ENCODE measurements around the gene CASKIN1.
"Not testable (repeated sequence)": the region's sequence is repeated elsewhere in the genome, so short reads cannot be mapped to it uniquely, and the experiment has no call there.

Gene CASKIN1

DNA sequence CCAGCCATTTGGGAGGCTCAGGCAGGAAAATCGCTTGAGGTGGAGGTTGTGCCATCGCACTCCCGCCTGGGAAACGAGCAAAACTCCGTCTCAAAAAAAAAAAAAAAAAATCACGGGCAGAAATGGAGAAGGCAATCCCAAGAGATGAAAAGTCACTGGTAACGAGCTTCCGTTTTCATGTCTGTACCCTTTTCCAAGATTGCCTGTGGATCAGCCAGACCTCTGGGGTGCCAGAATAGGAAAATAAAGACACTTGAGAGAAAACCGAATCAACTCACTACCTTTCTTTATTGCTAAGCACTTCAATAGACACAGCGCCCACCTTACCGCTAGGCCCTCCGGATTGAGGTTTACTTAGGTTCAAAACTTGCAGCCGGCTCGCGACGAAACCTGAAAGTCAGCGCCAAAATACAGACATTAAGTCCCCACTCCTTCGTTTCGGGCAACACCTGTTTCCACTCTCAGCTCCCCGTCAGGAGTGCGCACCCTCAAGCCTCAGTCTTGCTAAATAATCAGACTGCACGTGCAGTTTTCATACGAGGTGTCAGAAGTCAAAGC is 41.8 kb downstream of the CASKIN1 start:
- peak in 1 of 3 experiments; percentile 62 for DNase-seq

DNA sequence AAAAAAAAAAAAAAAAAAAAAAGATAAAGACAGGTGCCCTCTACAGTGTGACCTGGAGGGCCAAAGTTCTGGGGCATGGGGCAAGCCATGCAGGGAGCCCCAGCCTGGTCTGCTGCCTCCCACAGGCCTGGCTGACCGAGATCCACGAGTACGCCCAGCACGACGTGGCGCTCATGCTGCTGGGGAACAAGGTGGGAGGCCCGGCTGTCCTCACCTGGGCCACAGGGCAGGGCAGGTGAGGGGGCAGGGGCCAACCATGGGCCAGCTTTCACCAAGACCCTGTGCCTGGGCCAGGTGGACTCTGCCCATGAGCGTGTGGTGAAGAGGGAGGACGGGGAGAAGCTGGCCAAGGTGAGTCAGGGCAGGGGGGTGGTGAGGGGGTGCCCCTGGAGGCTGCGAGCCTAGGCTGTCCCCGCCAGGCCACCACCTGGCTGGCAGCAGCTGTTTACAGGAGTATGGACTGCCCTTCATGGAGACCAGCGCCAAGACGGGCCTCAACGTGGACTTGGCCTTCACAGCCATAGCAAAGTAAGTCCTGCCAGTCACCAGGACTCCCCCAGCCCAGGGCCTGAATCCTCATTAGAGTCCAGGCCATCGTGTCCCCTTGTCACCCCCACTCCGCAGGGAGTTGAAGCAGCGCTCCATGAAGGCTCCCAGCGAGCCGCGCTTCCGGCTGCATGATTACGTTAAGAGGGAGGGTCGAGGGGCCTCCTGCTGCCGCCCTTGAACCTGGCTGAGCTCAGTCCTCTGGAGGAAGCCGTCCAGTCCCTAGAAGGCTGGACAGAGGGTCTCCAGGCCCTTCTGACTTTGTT is 43.5 kb downstream of the CASKIN1 start:
- peak in 2 of 3 experiments; percentile 51 to 66 for DNase-seq

DNA sequence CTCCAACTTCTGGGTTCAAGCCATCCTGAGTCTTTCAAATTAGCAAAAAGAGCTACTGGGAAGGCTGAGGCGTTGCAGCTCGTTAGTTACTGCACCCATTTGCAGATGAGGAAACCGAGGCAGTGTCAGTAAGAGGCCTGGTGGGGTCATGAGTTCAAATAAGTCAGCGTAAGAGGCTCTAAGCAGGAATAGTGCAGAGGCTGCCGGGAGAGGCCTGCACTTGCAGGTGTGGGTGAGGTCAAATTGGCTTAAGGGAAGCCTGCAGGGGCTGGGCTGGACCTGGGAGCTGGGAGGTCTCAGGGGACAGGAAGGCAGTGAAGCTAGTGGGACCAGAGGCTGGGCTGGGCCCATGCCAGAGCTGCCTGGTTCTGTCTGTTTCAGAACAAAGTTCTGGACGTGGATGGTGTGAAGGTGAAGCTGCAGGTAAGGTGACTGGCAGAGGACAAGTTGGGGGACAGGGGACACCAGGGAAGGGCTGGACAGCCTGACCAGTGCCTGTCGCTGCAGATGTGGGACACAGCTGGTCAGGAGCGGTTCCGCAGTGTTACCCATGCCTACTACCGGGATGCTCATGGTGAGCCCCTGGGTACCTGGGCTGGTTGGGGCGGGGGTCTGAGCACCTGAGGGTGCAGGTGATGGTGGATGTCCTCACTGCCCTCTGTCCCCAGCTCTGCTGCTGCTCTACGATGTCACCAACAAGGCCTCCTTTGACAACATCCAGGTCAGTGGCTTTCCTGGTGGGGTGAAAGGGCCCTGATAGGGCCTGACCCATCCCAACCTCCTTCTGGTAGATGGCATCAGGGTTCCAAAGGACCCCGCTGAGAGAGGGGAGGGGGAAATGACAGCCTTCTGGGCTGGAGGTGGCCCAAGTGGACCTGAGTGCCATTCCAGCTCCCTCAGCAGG is 45.0 kb downstream of the CASKIN1 start:
- no peak for DNase-seq

DNA sequence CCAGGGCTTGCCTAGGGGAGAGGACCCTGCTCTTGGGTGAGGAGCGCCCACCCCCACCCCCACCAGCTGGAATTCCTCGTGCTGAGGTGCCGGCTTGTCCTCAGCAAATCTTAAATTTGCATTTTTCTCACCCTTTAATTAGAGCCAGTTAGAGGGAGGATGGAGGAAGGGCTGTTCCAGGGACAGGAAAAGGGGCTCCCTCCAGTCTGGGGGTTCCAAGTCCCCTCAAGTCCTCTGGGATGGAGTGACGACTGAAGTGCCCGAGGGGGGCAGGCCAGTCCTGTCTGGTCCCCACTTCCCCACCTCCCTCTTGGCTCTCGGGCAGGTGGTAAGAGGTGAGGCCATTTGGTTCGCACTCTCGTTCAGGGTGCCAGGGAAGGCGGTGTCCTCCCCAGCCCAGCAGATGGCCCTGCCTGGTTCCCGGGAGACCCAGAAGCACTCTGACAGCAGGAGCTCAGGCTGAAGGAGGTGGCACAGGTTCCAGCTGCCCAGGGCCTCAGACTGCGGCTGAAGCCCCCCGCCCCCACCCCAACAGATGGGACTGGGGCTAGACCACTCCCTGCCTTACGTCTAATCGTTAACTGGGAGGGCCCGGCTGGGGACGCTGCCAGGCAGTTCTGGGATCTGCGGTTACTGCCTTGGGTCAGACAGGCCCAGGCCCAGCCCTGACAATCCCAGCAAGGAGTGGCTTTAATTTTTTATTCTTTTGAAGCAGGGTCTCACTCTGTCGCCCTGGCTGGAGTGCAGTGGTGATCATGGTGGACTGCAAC is 45.8 kb downstream of the CASKIN1 start:
- peak in 2 of 3 experiments; percentile 25 to 27 for DNase-seq

DNA sequence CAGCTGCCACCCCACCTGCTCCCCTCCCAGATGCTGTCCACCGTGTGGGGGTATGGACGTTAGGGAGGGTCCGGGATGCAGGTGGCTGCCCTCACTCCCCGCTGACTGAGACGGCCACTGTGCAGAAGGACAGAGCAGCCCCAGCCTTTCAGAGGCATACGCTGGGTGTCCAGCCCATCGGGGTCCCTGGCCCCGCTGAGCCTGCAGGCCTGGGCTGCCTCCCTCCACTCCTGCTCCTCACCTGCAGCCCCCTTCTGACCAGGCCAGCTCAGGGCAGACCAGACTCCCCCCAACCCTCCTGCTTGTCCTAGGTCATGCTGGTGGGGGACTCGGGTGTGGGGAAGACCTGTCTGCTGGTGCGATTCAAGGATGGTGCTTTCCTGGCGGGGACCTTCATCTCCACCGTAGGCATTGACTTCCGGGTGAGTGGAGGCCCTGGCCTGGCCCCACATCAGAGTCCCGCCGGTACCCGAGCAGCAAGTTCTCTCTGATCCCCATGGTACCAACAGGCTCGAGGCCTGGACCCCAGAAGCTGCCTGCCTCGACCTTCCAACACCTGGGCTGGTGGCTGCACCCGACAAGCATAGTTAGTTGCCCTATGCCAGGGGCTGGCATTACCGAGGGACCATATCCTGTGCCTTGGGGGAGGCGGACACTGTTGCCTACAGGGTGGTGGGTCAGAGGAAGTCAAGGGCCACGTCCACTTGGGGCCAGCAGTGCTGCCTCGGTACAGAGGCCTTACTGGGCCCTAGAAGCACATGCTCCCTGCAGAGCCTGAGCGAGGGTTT is 46.6 kb downstream of the CASKIN1 start:
- no peak for DNase-seq

DNA sequence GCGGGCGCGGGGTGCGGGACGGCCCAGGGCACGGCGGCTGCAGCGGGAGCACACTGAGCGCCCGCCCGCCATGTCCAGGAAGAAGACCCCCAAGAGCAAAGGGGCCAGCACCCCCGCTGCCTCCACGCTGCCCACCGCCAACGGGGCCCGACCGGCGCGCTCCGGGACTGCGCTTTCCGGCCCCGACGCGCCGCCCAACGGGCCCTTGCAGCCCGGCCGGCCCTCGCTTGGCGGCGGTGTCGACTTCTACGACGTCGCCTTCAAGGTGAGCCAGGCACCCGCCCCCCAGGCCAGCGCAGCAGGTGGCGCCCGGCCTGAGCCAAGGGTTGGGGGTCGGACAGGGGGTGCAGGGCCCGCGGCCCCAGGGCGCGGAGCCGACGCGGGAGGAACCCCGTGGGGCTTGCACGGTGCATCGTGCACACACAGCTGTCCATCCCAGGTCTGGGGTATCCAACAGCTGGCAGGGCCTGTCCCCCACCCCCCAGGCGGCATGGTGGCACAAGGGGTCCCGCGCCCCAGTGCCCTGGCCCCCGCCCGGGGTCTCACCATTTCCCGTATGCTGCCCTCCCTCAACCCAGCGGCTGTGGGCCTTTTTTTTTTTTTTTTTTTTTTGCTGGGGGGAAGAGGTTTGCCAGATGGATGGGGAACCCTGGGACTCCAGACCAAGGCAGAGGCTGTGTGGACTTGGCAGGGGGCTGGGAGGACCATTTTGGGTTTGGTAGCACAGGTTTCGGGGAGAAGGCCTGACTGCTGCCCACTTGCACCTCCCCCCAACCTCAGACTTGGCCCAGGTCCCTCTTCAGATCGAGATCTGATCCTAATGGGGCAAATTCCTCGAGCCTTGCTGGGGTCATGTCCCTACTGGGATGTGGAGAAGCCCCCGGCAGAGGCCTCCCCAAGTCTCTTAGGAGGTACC is 47.4 kb downstream of the CASKIN1 start:
- DNase-seq, result peak in 2 of 3 experiments; percentile 25 to 29

DNA sequence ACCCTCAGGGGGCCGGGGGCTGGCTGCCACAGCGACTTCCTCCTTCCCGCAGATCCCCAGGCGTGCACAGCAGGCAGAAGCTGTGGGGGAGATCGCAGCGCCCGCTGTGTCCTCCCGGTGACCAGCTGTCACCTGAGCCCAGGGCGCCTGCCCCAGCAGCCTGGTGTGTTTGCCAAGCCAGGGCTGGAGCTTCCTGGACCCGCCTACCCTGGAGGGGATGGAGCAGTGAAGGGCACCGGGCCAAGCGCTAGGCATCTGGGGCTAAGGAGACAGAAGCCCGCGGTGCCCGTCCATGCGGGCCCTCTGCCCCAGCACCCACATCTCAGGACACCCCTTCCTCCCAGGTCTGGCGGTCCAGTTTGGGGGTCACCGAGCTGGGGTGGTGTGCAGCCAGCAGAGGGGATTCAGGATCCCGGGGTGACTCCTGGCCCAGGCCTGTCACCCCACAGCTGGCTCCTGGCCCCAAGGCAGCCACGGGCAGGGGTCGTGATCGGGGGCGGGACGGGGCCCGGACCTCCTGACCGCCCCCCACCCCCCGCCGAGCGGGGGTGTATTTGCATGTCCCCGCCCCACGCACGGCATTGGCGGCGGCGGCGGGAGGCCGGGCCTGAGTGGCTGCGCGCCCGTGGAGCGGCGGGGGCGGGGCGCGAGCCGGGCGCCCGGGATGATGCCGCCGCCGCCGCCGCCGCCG is 48.3 kb downstream of the CASKIN1 start, which contains the start of gene RAB26:
Gene RAB26 (plus strand): TSS at position 645 of the 691 bp plus-strand sequence. CDS start 159 bp downstream, outside the sequence.
- peak; percentile 88 to 95 (median 88) for DNase-seq

DNA sequence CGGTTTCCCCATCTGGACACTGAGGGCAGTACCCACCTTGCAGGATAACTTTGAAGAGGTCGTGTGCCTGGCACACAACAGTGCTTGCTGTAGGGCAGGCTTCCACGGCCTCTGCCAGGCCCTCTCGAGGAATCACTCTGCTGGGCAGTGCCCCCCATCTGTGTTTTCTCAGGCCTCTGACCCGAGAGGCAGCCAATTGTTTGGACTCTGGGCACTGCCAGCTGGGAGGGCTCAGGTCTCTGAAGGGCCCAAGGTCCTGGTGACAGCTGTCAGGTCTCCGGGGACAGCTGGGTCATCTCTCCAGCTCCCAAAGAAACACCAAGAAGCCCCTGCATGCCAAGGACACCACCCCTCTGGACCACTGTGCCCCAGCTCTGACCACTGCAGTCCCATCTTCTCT is 49.0 kb downstream of the CASKIN1 start:
- no peak for DNase-seq

DNA sequence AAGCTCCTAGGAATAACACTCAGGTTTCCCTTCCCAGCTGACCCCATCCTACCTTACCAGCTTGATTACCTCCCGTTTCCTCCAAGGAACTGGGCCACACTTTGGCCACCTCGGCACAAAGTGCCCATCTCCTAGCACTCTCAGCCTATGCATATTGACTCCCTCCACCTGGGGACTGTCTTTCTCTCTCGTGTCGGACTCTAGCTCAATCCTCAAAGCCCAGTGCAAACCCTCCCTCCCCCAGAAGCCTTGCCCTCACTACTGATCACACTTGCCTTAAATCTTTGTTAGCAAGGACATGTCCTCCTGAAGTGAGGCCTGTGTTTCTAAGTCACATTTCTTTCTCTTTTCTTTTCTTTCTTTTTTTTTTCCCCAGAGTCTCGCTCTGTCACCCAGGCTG is 50.6 kb downstream of the CASKIN1 start:
- no peak for DNase-seq

DNA sequence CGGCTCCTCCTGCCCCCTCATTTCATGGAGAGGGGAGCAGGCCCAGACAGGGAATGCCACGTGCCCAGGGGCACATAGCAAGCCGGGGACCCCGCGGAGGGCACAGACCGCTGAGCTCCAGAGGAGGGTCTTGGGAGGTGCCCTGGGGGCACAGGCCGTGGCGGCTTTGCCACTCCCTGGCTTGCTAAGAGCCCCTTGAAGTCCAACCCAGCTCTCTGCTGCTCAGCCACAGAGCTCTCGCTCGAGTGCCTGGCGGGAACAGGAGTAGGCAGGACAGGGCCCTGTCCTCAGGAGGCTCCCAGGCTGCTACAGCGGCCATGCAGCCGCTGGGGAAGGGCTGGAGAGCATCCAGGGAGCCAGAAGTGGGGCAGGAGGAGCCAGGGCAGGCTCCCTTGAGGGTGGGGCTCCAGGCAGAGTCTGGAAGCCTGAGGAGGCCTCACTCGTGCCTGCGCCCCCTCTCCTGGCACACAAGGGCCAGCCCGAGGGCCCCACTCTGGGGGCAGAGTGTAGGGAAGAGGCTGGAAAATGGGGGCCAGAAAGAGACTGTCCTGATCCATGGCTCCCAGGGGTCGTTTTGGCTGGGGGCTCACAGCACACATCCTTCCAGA is 52.4 kb downstream of the CASKIN1 start:
- no peak for DNase-seq

DNA sequence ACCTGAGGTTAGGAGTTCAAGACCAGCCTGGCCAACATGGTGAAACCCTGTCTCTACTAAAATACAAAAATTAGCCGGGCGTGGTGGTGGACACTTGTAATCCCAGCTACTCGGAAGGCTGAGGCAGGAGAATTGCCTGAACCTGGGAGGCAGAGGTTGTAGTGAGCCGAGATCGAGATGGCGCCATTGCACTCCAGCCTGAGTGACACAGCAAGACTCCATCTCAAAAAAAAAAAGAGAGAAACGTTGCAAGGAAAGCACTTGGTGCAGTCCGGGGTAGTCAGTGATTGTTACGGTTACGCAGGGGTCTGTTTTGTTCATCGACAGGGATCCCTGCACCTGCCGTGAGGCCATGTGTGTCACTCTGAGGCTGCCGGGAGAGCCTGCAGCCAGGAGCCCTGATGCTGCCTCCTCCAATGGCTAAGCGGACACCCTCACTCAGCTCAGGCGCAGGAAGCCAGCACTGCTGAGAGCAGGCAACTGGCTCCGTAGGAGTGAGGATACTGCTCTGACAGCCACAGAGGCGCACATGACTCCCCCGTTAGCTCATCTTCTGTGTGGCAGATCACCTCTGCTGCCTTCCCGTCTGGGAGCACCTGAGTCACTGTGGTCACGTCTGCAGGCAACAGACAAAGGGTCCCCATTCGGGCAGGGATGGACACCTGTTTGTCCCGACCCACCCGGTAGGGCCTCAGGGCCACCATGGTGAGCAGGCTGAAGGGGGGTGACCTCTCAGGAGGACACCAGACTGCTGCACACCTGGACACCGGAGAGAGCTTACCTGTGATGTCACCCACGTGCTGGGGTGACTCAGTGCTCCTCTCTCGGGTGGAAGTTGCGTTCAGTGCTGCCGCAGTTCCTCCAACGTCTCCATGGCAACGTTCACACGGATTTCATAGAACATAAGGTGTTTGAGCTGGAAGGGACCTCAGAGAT is 53.2 kb downstream of the CASKIN1 start:
- DNase-seq, result peak in 1 of 3 experiments; percentile 49

DNA sequence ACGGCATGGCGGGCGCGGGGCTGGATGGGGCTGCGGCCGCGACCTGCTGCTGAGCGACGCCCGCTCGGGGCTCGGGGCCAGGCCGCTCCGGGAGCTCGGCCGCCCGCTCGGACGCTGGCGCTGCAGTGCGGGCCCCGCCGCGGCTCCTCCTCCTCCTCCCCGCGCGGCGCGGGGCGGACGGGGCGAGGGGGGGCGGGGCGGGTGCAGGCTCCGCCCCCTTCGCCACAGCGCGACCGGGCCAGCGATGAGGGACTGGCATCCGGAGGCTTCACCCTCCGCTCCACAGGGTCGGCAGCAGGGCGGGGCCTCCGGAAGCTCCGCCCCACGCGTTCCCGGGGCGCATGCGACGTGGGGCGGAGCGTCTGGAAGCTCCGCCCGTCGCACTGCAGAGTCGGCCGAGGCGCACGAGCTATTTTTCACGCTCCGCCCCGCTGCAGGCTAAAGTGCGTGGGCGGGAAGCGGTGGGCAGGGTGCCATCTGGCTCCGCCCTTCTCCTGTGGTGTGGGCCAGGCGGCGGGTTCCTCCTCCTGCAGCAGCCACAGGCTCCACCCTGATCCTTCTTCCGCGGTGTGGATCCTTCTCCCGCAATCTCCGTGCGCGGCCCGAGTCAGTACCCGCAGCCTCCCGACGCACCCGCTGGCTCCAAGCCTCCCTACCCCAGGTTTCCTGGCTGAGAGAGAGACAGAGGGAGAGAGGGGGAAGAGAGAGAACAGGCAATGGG is 60.5 kb downstream of the CASKIN1 start, which contains the start of gene PKD1:
Gene PKD1 (minus strand): TSS at position 129 of the 721 bp plus-strand sequence. CDS start 209 bp downstream, outside the sequence.
- DNase-seq, result peak; percentile 85 to 96 (median 93)

DNA sequence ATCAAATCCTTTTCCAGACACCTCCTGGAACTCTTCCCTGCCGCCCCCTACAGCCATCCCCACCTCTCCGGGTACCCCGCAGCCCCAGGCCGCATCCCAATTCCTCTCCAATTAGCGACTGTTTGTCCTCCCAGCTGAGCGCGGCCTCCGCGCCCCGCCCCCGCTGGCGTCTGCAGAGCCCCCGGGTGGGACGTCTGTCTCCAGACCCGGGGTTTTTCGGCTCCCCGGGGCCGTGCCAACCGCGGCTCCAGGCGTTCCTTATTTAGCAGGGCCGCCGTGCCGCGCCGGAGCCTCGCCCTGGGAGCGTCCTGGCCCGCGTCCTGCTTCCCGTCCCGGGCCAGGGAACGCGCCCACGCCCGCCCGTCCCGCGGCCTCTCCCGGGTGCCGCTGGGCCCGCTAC is 61.3 kb downstream of the CASKIN1 start:
- peak in 1 of 3 experiments; percentile 14 for DNase-seq

DNA sequence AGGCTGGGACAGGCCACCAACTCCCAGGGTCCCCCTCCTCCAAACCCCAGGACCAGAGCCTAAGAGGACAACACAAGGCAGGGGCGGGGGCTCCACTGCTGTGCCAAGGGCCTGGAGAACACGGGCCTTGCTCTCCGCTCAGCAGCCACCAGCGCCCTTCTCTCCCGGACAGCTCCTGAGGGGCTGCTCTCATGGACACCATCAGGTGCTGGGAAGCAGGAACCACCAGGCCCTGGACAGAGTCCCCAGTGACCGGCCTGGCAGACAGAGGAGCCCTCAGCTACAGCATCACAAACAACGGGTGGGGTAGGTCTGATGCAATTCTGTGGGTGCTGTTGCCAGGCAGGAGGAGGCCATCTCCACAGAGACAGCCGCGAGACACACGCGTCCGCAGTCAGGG is 62.6 kb downstream of the CASKIN1 start:
- not testable (repeated sequence) for DNase-seq

DNA sequence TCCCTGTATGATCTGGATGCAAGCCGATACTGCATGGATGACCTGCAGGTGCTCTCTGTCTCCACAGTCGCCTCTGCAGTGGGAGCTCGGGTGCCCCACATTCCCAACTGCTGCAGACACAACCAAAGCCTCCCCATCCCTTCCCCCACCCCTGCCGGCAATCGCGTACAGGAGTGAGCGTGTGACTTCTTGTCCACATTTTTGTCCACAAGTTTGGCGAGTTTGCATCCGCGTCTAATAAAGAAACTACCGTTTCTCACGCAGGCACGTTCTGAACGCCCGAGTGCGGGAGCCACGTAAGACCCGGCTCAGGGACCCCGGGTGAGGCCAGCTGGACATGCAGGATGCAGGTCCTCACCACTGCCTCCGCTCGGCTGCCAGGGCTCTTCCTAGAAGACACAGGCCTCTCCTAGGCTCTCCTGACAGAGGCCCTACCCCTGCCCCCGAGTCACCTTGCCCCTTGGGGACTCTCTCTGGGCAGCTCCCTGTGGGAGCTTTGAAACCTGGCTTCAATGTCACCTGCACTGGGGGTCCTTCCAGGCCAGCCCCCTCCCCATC is 66.4 kb downstream of the CASKIN1 start:
- not testable (repeated sequence) for DNase-seq

DNA sequence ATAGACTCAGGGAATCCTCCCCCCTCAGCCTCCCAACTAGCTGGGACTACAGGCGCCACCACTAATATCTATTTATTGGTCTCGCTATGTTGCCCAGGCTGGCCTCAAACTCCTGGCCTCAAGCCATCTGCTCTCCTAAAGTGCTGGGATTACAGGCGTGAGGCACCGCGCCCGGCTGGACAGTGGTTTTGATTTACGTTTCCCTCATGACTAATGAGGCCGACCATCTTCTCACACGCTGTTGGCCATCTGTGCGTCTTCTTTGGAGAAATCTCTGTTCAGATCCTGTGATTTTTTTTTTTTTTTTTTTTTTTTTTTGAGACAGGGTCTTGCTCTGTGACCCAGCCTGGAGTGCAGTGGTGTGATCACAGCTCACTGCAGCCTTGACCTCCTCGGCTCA is 67.2 kb downstream of the CASKIN1 start:
- DNase-seq, result not testable (repeated sequence)
